Gastrocnemius medialis (tissue), 4 donors: ENCODE data around the gene SLC35F1. TPM values are rescaled to one million over a fixed set of nuclear protein-coding genes. Genes with fewer than 3 reads are reported as not detected.
"Not testable (repeated sequence)": the region's sequence is repeated elsewhere in the genome, so short reads cannot be mapped to it uniquely, and the experiment has no call there.

Experiments
- ATAC-seq, 2 donors: fragments of 150-250 bp; one replicate each; pipeline ENCODE4 v1.9.1; 2016
- DNase-seq, 2 donors: peaks; one replicate each; pipeline ENCODE4 v3.0.0-alpha.2; 2019
- H3K27ac ChIP-seq, 4 donors: fragments of 200-600 bp; sonication (generic); 1 replicate in 1 of 4; 2 replicates in 3 of 4; pipeline ENCODE4 v1.5.1; 2016 to 2018; ENCODE audit warnings: mild to moderate bottlenecking in 2 of 4, moderate library complexity in 1 of 4
- H3K27me3 ChIP-seq, 3 donors: fragments of 200-600 bp; sonication (generic) in 2 of 3; 1 replicate in 1 of 3; 2 replicates in 2 of 3; pipeline versions ENCODE4 v1.5.1 to v1.6.0; 2016 to 2019; ENCODE audit warnings: mild to moderate bottlenecking in 1 of 3, moderate library complexity in 1 of 3
- H3K36me3 ChIP-seq, 2 donors: fragments of 200-600 bp; sonication (generic) in 1 of 2; one replicate each; pipeline ENCODE4 v1.5.1; 2017 to 2018
- H3K4me1 ChIP-seq, 2 donors: fragments of 200-600 bp; sonication (generic) in 1 of 2; one replicate each; pipeline ENCODE4 v1.5.1; 2016 to 2017; ENCODE audit warnings: mild to moderate bottlenecking in 2 of 2
- H3K4me3 ChIP-seq, 4 donors: fragments of 200-600 bp; sonication (generic) in 3 of 4; 1 replicate in 1 of 4; 2 replicates in 3 of 4; pipeline ENCODE4 v1.5.1; 2016 to 2019; ENCODE audit warnings: mild to moderate bottlenecking in 2 of 4
- H3K9me3 ChIP-seq, 3 donors: fragments of 200-600 bp; sonication (generic) in 2 of 3; 1 replicate in 1 of 3; 2 replicates in 2 of 3; pipeline ENCODE4 v1.5.1; 2016 to 2019
- CTCF ChIP-seq, 5 experiments: fragments of 450-650 bp in 3 of 5; fragments of 200-600 bp in 2 of 5; sonication (generic) in 2 of 5; IDR thresholded peaks in 4 of 5; conservative IDR thresholded peaks in 1 of 5; 1 replicate in 4 of 5; 2 replicates in 1 of 5; pipeline ENCODE4 v1.5.1; 2016 to 2019; ENCODE audit warnings: antibody characterized with exemption in 5 of 5, mild to moderate bottlenecking in 3 of 5, moderate library complexity in 3 of 5
- POLR2A ChIP-seq, 2 donors: fragments of 450-650 bp; IDR thresholded peaks; one replicate each; pipeline ENCODE4 v1.6.1; 2017; ENCODE audit warnings: antibody characterized with exemption in 2 of 2, mild to moderate bottlenecking in 2 of 2, moderate library complexity in 2 of 2
- in situ Hi-C, 4 donors: fragments of 200-750 bp; cut with MboI; loops; one replicate each; pipeline versions ENCODE4 v1.15.0 to v1.8.0; 2017; ENCODE audit warnings: low sequenced_read_pairs in 4 of 4
- intact Hi-C: fragments of 100-400 bp; cut with DNase I; formaldehyde crosslinking; loops from one replicate; pipeline ENCODE4 v1.15.1; 2023; ENCODE audit warnings: low total_unique reads
- total RNA-seq, 4 donors: library from RNA; depleted of rRNA; stranded (reverse); fragments of >200 nt; gene quantifications; one replicate each; pipeline versions ENCODE4 v1.1.0 to v1.2.3, GENCODE V29; 2016

The SLC35F1 gene
- total RNA-seq, 4 donors from 2014 or later: 0.13 to 0.29 TPM; not detected in 2

DNA sequence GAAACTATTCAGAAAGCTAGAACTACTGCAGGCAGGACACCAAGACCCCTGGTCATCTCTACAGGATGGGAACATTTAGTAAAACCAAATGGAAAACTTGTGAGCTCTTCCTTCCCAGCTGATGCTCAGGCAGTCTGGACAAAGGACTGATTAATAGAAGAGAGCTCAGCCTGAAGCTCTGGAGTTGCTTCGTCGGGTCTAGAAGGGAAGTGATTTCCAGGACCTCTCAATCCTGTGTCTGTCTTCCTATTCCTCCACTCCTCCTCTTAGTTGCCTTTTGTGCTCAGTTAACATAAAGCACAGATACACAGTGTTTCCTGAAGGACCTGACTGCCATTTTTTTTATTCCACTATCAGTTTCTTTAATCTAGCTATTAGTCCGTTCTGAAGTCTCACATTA lies 54.2 kb downstream of the SLC35F1 start:
- in situ Hi-C loops (loop anchor here in 1 of 4 donors (25.0 kb wide), 2 partner anchors 301 to 651 kb away; no protein-coding TSS in a partner anchor), intact Hi-C loops (no loop called here)
- Histone ChIP-seq H3K4me1 (no peaks in the 10 kb centered on the region), H3K9me3 (no peaks in the 10 kb centered on the region), H3K4me3 (no peak overlapping the region), H3K27me3 (no peaks in the 10 kb centered on the region), H3K27ac (no peak overlapping the region), H3K36me3 (no peaks in the 10 kb centered on the region)
- ATAC-seq: no peak
- DNase-seq: no peak
- TF ChIP-seq CTCF (IDR thresholded peaks at IDR 0.05 in 4 of 5, conservative IDR thresholded peaks at IDR 0.05 in 1 of 5): no peak
- no peak for TF ChIP-seq POLR2A (IDR thresholded peaks at IDR 0.05)

- in situ Hi-C loops: loop anchor here in 1 of 4 donors (25.0 kb wide), 2 partner anchors 297 to 647 kb away; no protein-coding TSS in a partner anchor
- H3K4me1 ChIP-seq: not testable (repeated sequence)
Observed at GRCh38 chr6:117965763-117966162, 58.7 kb downstream of the SLC35F1 start.

GRCh38 chr6:117971637-117972036 lies 64.6 kb downstream of the SLC35F1 start:
- intact Hi-C loops (no loop called here), in situ Hi-C loops (loop anchor here in 3 of 4 donors (10.0 to 25.0 kb wide), 3 partner anchors 291 to 641 kb away; no protein-coding TSS in a partner anchor)
- Histone ChIP-seq H3K27me3 (no peaks in the 10 kb centered on the region), H3K36me3 (no peaks in the 10 kb centered on the region), H3K4me1 (no peaks in the 10 kb centered on the region), H3K27ac (no peak overlapping the region), H3K4me3 (no peak overlapping the region), H3K9me3 (no peaks in the 10 kb centered on the region)
- DNase-seq: no peak
- ATAC-seq: no peak
- TF ChIP-seq CTCF (IDR thresholded peaks at IDR 0.05 in 4 of 5, conservative IDR thresholded peaks at IDR 0.05 in 1 of 5) (no peak), POLR2A (IDR thresholded peaks at IDR 0.05) (no peak)

More at GRCh38 chr6:117965763-117966162, 58.7 kb downstream of the SLC35F1 start:
- H3K9me3 ChIP-seq, ATAC-seq, H3K27me3 ChIP-seq, H3K4me3 ChIP-seq, H3K36me3 ChIP-seq, intact Hi-C loops, H3K27ac ChIP-seq, DNase-seq: not testable (repeated sequence)

GRCh38 chr6:117974914-117975627 lies 68.0 kb downstream of the SLC35F1 start:
- no peaks in the 10 kb centered on the region for H3K4me1 ChIP-seq
- intact Hi-C loops: no loop called here

More at GRCh38 chr6:117974914-117975627, 68.0 kb downstream of the SLC35F1 start:
- TF ChIP-seq POLR2A (IDR thresholded peaks at IDR 0.05) (no peak), CTCF (IDR thresholded peaks at IDR 0.05 in 4 of 5, conservative IDR thresholded peaks at IDR 0.05 in 1 of 5) (no peak)
- in situ Hi-C loops: loop anchor here in 3 of 4 donors (10.0 to 25.0 kb wide), 3 partner anchors 287 to 637 kb away; no protein-coding TSS in a partner anchor
- no peaks in the 10 kb centered on the region for H3K27me3 ChIP-seq
- ATAC-seq (no peak), DNase-seq (no peak)
- no peaks in the 10 kb centered on the region for H3K36me3 ChIP-seq
- no peaks in the 10 kb centered on the region for H3K9me3 ChIP-seq
- no peak overlapping the region for H3K4me3 ChIP-seq
- no peak overlapping the region for H3K27ac ChIP-seq
